Adrenal gland (tissue), 5 donors: Measurements from ENCODE around the gene LIN52.

Source experiments
- CTCF ChIP-seq, 6 experiments: fragments of 450-650 bp in 4 of 6; fragments of 200-600 bp in 2 of 6; sonication (generic) in 1 of 6; IDR thresholded peaks; 1 replicate in 5 of 6; 2 replicates in 1 of 6; pipeline versions ENCODE4 v1.5.1 to v1.8.0; 2016 to 2021; ENCODE audit warnings: antibody characterized with exemption in 6 of 6, mild to moderate bottlenecking in 2 of 6, moderate library complexity in 1 of 6
- POLR2A ChIP-seq, 2 donors: fragments of 450-650 bp; IDR thresholded peaks; one replicate each; pipeline ENCODE4 v1.6.1; 2017; ENCODE audit warnings: antibody characterized with exemption in 2 of 2, mild to moderate bottlenecking in 2 of 2, moderate library complexity in 1 of 2
- donor health status: DM: no; HTN: no; CAD: no.

GRCh38 chr14:74203639-74204038 is 118.9 kb downstream of the LIN52 start:
- TF ChIP-seq POLR2A (IDR thresholded peaks at IDR 0.05) (no peak), CTCF (IDR thresholded peaks at IDR 0.05) (no peak)
